Mesothelial cell of epicardium (in vitro differentiated cells): ENCODE data around the gene MYO9B. TPM values are rescaled to one million over a fixed set of nuclear protein-coding genes. Genes with fewer than 3 reads are reported as not detected.
"Not testable (repeated sequence)": the region's sequence is repeated elsewhere in the genome, so short reads cannot be mapped to it uniquely, and the experiment has no call there.

ENCODE experiments used
- DNase-seq, 2 experiments: peaks; one replicate each; pipeline ENCODE4 v3.0.0; 2021; ENCODE audit warnings: low spot score in 2 of 2; ENCODE audit not compliant: unreplicated experiment in 2 of 2
- H3K27ac Mint-ChIP-seq: 2 replicates; pipeline ENCODE4 v1.8.0; 2021; ENCODE audit warnings: mixed read lengths
- H3K27me3 Mint-ChIP-seq: 2 replicates; pipeline ENCODE4 v1.8.0; 2021; ENCODE audit warnings: low read depth, mixed read lengths
- H3K36me3 Mint-ChIP-seq: 2 replicates; pipeline ENCODE4 v1.8.0; 2021; ENCODE audit warnings: mixed read lengths
- H3K4me1 Mint-ChIP-seq: 2 replicates; pipeline ENCODE4 v1.8.0; 2021; ENCODE audit warnings: mixed read lengths
- H3K4me3 Mint-ChIP-seq: 2 replicates; pipeline ENCODE4 v1.8.0; 2021; ENCODE audit warnings: mild to moderate bottlenecking, moderate library complexity, mixed read lengths
- H3K9me3 Mint-ChIP-seq: 2 replicates; pipeline ENCODE4 v1.8.0; 2021; ENCODE audit warnings: mixed read lengths
- CTCF ChIP-seq: fragments of 200-600 bp; sonication (generic); IDR thresholded peaks from one replicate; pipeline ENCODE4 v1.5.0; 2021; ENCODE audit warnings: antibody characterized with exemption; ENCODE audit not compliant: unreplicated experiment
- total RNA-seq: library from RNA; stranded (reverse); gene quantifications from 3 replicates; pipeline ENCODE4 v1.2.1, GENCODE V29; 2021

The MYO9B gene
- total RNA-seq, 1 donor from 2014 or later, result 90.8 TPM

- DNase-seq, result no peak
- no peak overlapping the region for H3K27ac Mint-ChIP-seq
Observed at GRCh38 chr19:17129377-17129776, 53.8 kb downstream of the MYO9B start.

GRCh38 chr19:17135001-17135853, 59.6 kb downstream of the MYO9B start:
- Mint-ChIP-seq H3K27me3 (no peaks in the 10 kb centered on the region), H3K9me3 (no peaks in the 10 kb centered on the region), H3K27ac (peak overlapping the region; percentile 100), H3K4me1 (peaks cover 30% of the 10 kb centered on the region), H3K4me3 (peak overlapping the region; percentile 61), H3K36me3 (no peaks in the 10 kb centered on the region)
- TF ChIP-seq CTCF, result no peak
- peak; percentile 88 to 93 for DNase-seq

More at GRCh38 chr19:17129377-17129776, 53.8 kb downstream of the MYO9B start:
- peaks cover 4% of the 10 kb centered on the region for H3K36me3 Mint-ChIP-seq
- peaks cover 20% of the 10 kb centered on the region for H3K4me1 Mint-ChIP-seq
- no peak overlapping the region for H3K4me3 Mint-ChIP-seq
- no peaks in the 10 kb centered on the region for H3K27me3 Mint-ChIP-seq
- TF ChIP-seq CTCF, result no peak
- H3K9me3 Mint-ChIP-seq, result no peaks in the 10 kb centered on the region

GRCh38 chr19:17136021-17136420, 60.4 kb downstream of the MYO9B start:
- no peaks in the 10 kb centered on the region for H3K9me3 Mint-ChIP-seq
- H3K27ac Mint-ChIP-seq, result peak overlapping the region; percentile 100
- no peaks in the 10 kb centered on the region for H3K27me3 Mint-ChIP-seq
- no peak overlapping the region for H3K4me3 Mint-ChIP-seq
- no peak for TF ChIP-seq CTCF
- DNase-seq, result no peak
- H3K36me3 Mint-ChIP-seq, result no peaks in the 10 kb centered on the region
- peaks cover 30% of the 10 kb centered on the region for H3K4me1 Mint-ChIP-seq

GRCh38 chr19:17136617-17137016, 61.0 kb downstream of the MYO9B start:
- Mint-ChIP-seq H3K4me1 (peaks cover 30% of the 10 kb centered on the region), H3K36me3 (peaks cover 6% of the 10 kb centered on the region), H3K9me3 (no peaks in the 10 kb centered on the region), H3K27me3 (no peaks in the 10 kb centered on the region), H3K27ac (peak overlapping the region; percentile 100), H3K4me3 (no peak overlapping the region)
- TF ChIP-seq CTCF, result no peak
- DNase-seq, result no peak

- DNase-seq, result no peak
- no peaks in the 10 kb centered on the region for H3K9me3 Mint-ChIP-seq
- H3K27ac Mint-ChIP-seq, result peak overlapping the region; percentile 100
- no peaks in the 10 kb centered on the region for H3K27me3 Mint-ChIP-seq
- H3K4me3 Mint-ChIP-seq, result no peak overlapping the region
- peaks cover 30% of the 10 kb centered on the region for H3K4me1 Mint-ChIP-seq
- H3K36me3 Mint-ChIP-seq, result peaks cover 8% of the 10 kb centered on the region
- no peak for TF ChIP-seq CTCF
Observed at GRCh38 chr19:17137417-17137816, 61.8 kb downstream of the MYO9B start.

GRCh38 chr19:17138052-17138846, 62.7 kb downstream of the MYO9B start:
- not testable (repeated sequence) for H3K27me3 Mint-ChIP-seq, H3K4me3 Mint-ChIP-seq, DNase-seq, H3K9me3 Mint-ChIP-seq
- H3K4me1 Mint-ChIP-seq, result peaks cover 30% of the 10 kb centered on the region
- peaks cover 11% of the 10 kb centered on the region for H3K36me3 Mint-ChIP-seq
- peak overlapping the region; percentile 71 for H3K27ac Mint-ChIP-seq
